Measurements from ENCODE around the gene NELL1. TPM values are rescaled to one million over a fixed set of nuclear protein-coding genes. Genes with fewer than 3 reads are reported as not detected.

NELL1 gene
- total and polyA plus RNA-seq, 8 donors, result 0.24 to 1.8 (median 0.71) TPM; not detected in 2

- H3K9me3 ChIP-seq, result no peaks in the 10 kb centered on the region
- no peaks in the 10 kb centered on the region for H3K27me3 ChIP-seq
- no peak overlapping the region for H3K4me3 ChIP-seq
- intact Hi-C loops (cut with DNase I), result no loop called here
- DNase-seq (no peak), ATAC-seq (no peak)
- H3K27ac ChIP-seq, result no peak overlapping the region
- no peaks in the 10 kb centered on the region for H3K36me3 ChIP-seq
- TF ChIP-seq CTCF (IDR thresholded peaks at IDR 0.05), result no peak
- no peaks in the 10 kb centered on the region for H3K4me1 ChIP-seq
Observed at GRCh38 chr11:21412652-21413383, 743.4 kb downstream of the NELL1 start.

- no peaks in the 10 kb centered on the region for H3K9me3 ChIP-seq
- H3K4me1 ChIP-seq, result no peaks in the 10 kb centered on the region
- TF ChIP-seq CTCF (IDR thresholded peaks at IDR 0.05), result no peak
- no peaks in the 10 kb centered on the region for H3K27me3 ChIP-seq
- intact Hi-C loops (cut with DNase I), result no loop called here
- DNase-seq (no peak), ATAC-seq (no peak)
- no peaks in the 10 kb centered on the region for H3K36me3 ChIP-seq
- no peak overlapping the region for H3K27ac ChIP-seq
- H3K4me3 ChIP-seq, result no peak overlapping the region
Observed at GRCh38 chr11:21414953-21415352, 745.6 kb downstream of the NELL1 start.

- no peaks in the 10 kb centered on the region for H3K9me3 ChIP-seq
- no peaks in the 10 kb centered on the region for H3K4me1 ChIP-seq
- H3K27me3 ChIP-seq, result no peaks in the 10 kb centered on the region
- intact Hi-C loops (cut with DNase I), result no loop called here
- TF ChIP-seq CTCF (IDR thresholded peaks at IDR 0.05), result no peak
- H3K27ac ChIP-seq, result no peak overlapping the region
- DNase-seq, result no peak
- no peak overlapping the region for H3K4me3 ChIP-seq
- ATAC-seq, result no peak
- H3K36me3 ChIP-seq, result no peaks in the 10 kb centered on the region
Observed at GRCh38 chr11:21415606-21416005, 746.2 kb downstream of the NELL1 start.

- TF ChIP-seq CTCF (IDR thresholded peaks at IDR 0.05), result no peak
- Histone ChIP-seq H3K9me3 (no peaks in the 10 kb centered on the region), H3K36me3 (no peaks in the 10 kb centered on the region), H3K27me3 (no peaks in the 10 kb centered on the region), H3K4me3 (no peak overlapping the region), H3K4me1 (no peaks in the 10 kb centered on the region), H3K27ac (no peak overlapping the region)
- DNase-seq, result no peak
- intact Hi-C loops (cut with DNase I), result no loop called here
- ATAC-seq, result no peak
Observed at GRCh38 chr11:21421711-21422329, 752.4 kb downstream of the NELL1 start.

GRCh38 chr11:21426931-21427330 is 757.5 kb downstream of the NELL1 start:
- intact Hi-C loops (cut with DNase I), result no loop called here
- no peak overlapping the region for H3K27ac ChIP-seq
- no peaks in the 10 kb centered on the region for H3K27me3 ChIP-seq
- H3K36me3 ChIP-seq, result no peaks in the 10 kb centered on the region
- no peak for TF ChIP-seq CTCF (IDR thresholded peaks at IDR 0.05)
- ATAC-seq (no peak), DNase-seq (no peak)
- H3K9me3 ChIP-seq, result no peaks in the 10 kb centered on the region
- H3K4me3 ChIP-seq, result no peak overlapping the region
- H3K4me1 ChIP-seq, result no peaks in the 10 kb centered on the region
